ENCODE results near the gene MMP24.
"Not testable (repeated sequence)": the region's sequence is repeated elsewhere in the genome, so short reads cannot be mapped to it uniquely, and the experiment has no call there.

MMP24 gene

GRCh38 chr20:35226126-35226883, at the start of gene MMP24:
MMP24 (plus strand) TSS chr20:35226690; CDS start chr20:35226739, 49 bp downstream.
- no peak for DNase-seq (ENCODE audit: low spot score)

GRCh38 chr20:35179292-35180212, 46.9 kb upstream of the MMP24 start:
- DNase-seq (ENCODE audit: low spot score) = no peak

GRCh38 chr20:35180266-35180665, 46.2 kb upstream of the MMP24 start:
- no peak for DNase-seq (ENCODE audit: low spot score)

DNA sequence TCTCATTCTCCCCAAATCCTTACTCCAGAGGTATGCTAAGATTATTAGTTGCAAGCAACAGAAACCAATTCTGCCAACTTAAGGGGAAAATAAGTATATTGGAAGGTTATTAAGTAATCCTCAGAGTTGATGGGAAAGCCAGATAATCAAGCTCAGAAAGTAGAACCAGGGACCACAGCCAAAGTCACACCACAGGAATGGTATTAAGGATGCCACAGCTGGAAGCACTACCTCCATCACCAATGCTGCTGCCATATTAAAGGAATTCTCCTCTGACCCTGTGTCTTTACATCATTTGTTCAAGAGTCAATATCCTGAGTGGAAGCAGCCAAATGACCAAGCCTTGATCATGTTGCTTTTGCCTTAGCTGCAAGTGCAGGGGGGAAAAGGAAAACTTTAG, 44.8 kb upstream of the MMP24 start:
- DNase-seq (ENCODE audit: low spot score) = no peak

- DNase-seq (ENCODE audit: low spot score) = not testable (repeated sequence)
Observed at GRCh38 chr20:35186691-35187289, 39.7 kb upstream of the MMP24 start.

GRCh38 chr20:35187584-35188190, 38.8 kb upstream of the MMP24 start:
- DNase-seq (ENCODE audit: low spot score) = no peak

GRCh38 chr20:35189223-35189622, 37.3 kb upstream of the MMP24 start:
- DNase-seq (ENCODE audit: low spot score) = not testable (repeated sequence)

DNA sequence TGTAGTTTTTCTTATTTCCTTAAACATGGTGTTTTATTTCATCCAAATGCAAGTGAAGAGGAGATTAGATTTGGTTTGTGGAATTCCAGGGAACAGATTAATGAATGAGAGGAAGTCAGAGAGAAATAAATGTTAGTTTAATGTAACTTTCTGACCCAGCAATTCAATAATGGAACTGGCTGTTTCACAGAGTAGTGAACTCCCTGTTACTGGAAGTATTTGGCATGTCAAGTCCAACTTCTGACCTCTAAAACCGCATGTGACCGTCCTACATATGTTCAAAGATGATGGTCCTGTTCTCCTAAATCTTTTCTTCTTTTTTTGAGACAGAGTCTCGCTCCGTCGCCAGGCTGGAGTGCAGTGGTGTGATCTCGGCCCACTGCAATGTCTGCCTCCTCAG, 35.9 kb upstream of the MMP24 start:
- no peak for DNase-seq (ENCODE audit: low spot score)

- DNase-seq (ENCODE audit: low spot score) = no peak
Observed at GRCh38 chr20:35191419-35192117, 34.9 kb upstream of the MMP24 start.

DNA sequence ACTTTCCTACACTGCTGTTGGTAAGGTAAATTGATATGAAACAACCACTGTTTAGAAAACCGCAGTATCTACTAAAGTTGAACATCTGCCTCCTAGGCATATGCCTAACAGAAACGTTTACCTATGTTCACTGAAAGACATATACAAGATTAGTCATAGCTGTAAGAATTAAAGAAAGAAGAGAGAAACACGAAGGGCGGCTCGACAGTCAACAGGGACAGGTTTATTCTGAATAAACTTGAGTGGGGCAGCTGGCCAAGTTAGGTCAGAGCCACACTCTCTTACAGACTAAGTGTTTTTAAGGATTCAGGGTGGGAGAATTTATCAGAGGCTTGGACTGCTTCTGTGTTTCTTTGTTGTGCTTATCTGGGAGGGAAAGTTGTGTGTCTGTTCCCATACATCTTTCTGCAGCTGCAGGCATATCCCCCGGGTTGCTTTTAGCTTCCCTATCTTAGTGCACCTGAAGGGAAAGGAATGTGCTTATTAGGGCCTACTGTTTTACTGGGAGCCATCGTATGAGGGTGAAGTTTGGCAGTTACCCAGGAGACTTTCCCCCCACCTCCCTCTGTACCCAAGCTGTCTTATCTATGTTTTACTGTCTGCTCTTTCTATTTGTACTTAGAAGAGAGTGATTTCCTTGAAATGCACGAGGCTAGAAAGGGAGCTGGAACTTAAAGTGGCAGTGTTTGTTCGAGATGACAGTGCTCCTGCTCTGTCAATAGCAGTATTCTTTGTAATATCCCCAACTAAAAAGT, 34.2 kb upstream of the MMP24 start:
- no peak for DNase-seq (ENCODE audit: low spot score)

DNA sequence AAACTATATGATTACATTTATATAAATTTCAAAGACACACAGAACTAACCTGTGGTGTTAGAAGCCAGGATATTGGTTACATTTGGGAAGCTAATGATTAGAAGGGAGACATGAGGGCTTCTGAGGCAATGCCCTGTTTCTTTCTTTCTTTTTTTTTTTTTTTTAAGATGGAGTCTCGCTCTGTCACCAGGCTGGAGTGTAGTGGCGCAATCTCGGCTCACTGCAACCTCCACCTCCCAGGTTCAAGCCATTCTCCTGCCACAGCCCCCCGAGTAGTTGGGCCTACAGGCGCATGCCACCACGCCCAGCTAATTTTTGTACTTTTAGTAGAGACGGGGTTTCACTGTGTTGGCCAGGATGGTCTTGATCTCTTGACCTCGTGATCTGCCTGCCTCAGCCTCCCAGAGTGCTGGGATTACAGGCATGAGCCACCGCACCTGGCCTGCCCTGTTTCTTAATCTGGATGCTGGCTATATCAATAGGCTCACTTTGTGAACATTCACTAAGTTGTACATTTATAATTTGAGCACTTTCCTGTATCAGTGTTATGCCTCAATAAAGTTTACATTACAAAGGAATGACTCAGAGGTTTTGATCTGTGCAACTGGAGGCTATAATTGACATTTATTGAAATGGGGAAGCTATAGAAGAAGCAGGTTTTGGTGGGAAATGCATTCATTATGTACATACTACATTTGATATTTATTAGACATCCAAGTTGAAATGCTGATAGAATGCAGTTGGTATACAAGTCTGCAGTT, 33.3 kb upstream of the MMP24 start:
- DNase-seq (ENCODE audit: low spot score) = not testable (repeated sequence)

DNA sequence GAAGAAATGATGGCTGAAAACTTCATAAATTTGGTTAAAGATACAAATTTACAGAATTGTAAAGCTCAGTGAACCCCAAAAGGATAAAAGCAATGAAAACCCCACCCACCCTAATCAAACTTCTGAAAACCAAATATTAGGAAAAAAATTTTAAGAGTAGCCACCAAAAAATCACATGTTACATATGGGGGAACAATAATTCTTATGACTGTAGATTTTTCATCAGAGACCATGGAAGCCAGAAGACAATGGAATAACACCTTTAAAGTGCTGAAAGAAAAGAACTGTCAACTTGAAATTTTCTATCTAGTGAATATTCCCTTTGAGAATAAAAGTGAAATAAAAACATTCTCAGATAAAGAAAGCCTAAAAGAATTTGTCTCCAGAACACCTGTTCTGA, 30.2 kb upstream of the MMP24 start:
- DNase-seq (ENCODE audit: low spot score) = no peak

GRCh38 chr20:35199740-35200139, 26.8 kb upstream of the MMP24 start:
- no peak for DNase-seq (ENCODE audit: low spot score)

GRCh38 chr20:35200267-35200666, 26.2 kb upstream of the MMP24 start:
- DNase-seq (ENCODE audit: low spot score) = no peak

DNA sequence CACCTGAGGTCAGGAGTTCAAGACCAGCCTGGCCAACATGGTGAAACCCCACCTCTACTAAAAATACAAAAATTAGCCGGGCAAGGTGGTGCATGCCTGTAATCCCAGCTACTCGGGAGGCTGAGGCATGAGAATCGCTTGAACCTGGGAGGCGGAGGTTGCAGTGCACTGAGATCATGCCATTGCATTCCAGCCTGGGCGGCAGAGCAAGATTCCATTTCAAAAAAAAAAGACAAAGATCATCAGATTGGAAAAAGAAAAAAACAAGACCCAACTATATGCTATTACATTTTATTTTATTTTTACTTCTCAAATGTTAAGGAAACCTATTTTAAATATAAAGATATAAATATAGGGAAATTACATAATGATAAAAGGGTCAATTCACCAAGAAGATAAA, 25.0 kb upstream of the MMP24 start:
- DNase-seq (ENCODE audit: low spot score) = not testable (repeated sequence)

DNA sequence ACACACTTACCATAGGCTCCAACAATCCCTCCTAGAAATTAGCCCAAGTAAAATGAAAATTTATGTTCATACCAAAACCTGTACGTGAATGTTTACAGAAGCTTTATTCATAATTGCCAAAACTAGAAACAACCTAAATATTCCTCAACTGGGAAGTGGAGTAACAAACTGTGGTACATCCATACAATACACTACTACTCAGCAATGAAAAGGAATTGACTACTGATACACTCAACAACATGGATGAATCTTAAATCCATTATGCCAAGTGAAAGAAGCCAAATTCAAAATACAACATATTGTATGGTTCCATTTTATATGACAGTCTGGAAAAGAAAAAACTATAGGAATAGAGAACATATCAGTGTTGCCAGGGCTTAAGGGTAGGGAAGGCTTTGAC, 19.7 kb upstream of the MMP24 start:
- no peak for DNase-seq (ENCODE audit: low spot score)

GRCh38 chr20:35207950-35208611, 18.4 kb upstream of the MMP24 start:
- DNase-seq (ENCODE audit: low spot score) = peak; percentile 55

DNA sequence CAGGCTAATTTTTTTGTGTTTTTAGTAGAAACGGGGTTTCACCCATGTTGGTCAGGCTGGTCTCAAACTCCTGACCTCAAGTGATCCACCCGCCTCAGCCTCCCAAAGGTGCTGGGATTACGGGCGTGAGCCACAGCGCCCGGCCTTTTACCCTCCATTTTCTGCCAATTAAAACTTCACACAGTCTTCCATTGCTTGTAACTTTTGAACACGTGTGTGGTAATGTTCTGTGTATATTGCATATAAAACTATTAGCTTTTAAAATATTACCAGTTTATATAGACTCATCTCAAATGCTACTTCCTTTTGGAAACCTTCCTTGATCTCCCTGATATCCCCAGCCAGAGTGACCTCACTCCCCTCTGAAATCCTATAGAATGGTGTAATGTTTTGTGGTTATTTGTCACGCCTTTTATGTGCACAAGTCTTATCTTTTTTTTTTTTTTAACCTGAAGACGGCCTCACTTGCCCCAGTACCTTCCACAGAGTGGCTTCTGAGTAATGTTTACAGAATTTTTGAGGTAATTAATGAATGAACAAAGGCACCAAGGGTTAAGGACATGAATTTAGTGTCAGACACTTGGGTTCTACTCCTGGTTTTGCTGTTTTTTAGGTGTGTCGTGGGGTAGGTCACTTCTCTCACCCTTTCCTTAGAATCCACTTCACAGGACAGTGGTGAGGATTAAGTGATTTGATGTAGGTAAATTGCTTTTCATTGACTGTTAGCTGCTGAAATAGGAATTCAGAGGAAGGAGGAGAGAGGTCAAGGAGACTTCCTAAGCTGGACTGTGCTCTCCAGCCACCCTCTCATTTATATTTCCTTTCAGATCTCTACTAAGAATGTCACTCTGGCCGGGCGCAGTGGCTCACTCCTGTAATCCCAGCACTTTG, 11.2 kb upstream of the MMP24 start:
- DNase-seq (ENCODE audit: low spot score) = no peak

- no peak for DNase-seq (ENCODE audit: low spot score)
Observed at GRCh38 chr20:35216541-35216940, 9.9 kb upstream of the MMP24 start.
